ENCODE data around the gene KLHL26.

The KLHL26 gene

GRCh38 chr19:18610556-18611326, 26.1 kb upstream of the KLHL26 start:
- H4K20me1 ChIP-seq (ENCODE audit: insufficient read depth, low read length): peaks cover 2% of the 10 kb centered on the region; the same call in 1 of the 2 replicates
- TF ChIP-seq EZH2 (IDR thresholded peaks at IDR 0.05; ENCODE audit: borderline replicate concordance, low read depth, low read length, severe bottlenecking) (no peak), CTCF (IDR thresholded peaks at IDR 0.05; ENCODE audit: borderline replicate concordance, extremely low read depth, low read length, poor library complexity, severe bottlenecking) (no peak)
- H2AFZ ChIP-seq (ENCODE audit: low read depth, low read length): no peak overlapping the region
- H3K9me3 ChIP-seq (ENCODE audit: insufficient read depth, low read length, severe bottlenecking): no peaks in the 10 kb centered on the region
- H3K27me3 ChIP-seq (ENCODE audit: insufficient read depth, low read length, poor library complexity): peaks cover 35% of the 10 kb centered on the region
- DNase-seq (no peak), ATAC-seq (ENCODE audit: insufficient read depth, low read depth) (no peak)
- no peak overlapping the region for H3K4me2 ChIP-seq (ENCODE audit: insufficient read depth, low read length)
- H3K4me1 ChIP-seq (ENCODE audit: insufficient read depth, low read length): peaks cover 12% of the 10 kb centered on the region
- no peaks in the 10 kb centered on the region for H3K36me3 ChIP-seq (ENCODE audit: insufficient read depth, low read length)
- H3K9ac ChIP-seq (ENCODE audit: low read depth, low read length): no peak overlapping the region
- H3K4me3 ChIP-seq (ENCODE audit: low read depth in 1 of 2, low read length in 2 of 2): no peak overlapping the region
- no peak overlapping the region for H3K27ac ChIP-seq (ENCODE audit: low read length)
- no peaks in the 10 kb centered on the region for H3K79me2 ChIP-seq (ENCODE audit: insufficient read depth, low read length)

- DNase-seq (no peak), ATAC-seq (ENCODE audit: insufficient read depth, low read depth) (no peak)
- peak overlapping the region; percentile 46; the same call in 1 of the 2 replicates for H3K9ac ChIP-seq (ENCODE audit: low read depth, low read length)
- H3K27me3 ChIP-seq (ENCODE audit: insufficient read depth, low read length, poor library complexity): peaks cover 35% of the 10 kb centered on the region
- no peak overlapping the region; a peak in 1 of 4 replicates for H3K4me3 ChIP-seq (ENCODE audit: low read depth in 1 of 2, low read length in 2 of 2)
- no peaks in the 10 kb centered on the region for H3K79me2 ChIP-seq (ENCODE audit: insufficient read depth, low read length)
- peaks cover 2% of the 10 kb centered on the region; the same call in 1 of the 2 replicates for H4K20me1 ChIP-seq (ENCODE audit: insufficient read depth, low read length)
- H3K4me1 ChIP-seq (ENCODE audit: insufficient read depth, low read length): peaks cover 12% of the 10 kb centered on the region
- H2AFZ ChIP-seq (ENCODE audit: low read depth, low read length): no peak overlapping the region
- no peaks in the 10 kb centered on the region for H3K36me3 ChIP-seq (ENCODE audit: insufficient read depth, low read length)
- no peak overlapping the region for H3K27ac ChIP-seq (ENCODE audit: low read length)
- no peaks in the 10 kb centered on the region for H3K9me3 ChIP-seq (ENCODE audit: insufficient read depth, low read length, severe bottlenecking)
- TF ChIP-seq EZH2 (IDR thresholded peaks at IDR 0.05; ENCODE audit: borderline replicate concordance, low read depth, low read length, severe bottlenecking) (no peak), CTCF (IDR thresholded peaks at IDR 0.05; ENCODE audit: borderline replicate concordance, extremely low read depth, low read length, poor library complexity, severe bottlenecking) (no peak)
- peak overlapping the region; percentile 77 for H3K4me2 ChIP-seq (ENCODE audit: insufficient read depth, low read length)
These were observed 25.3 kb upstream of the KLHL26 start for GRCh38 chr19:18611327-18612050.

GRCh38 chr19:18612051-18612771, 24.6 kb upstream of the KLHL26 start:
- peak overlapping the region; percentile 46; the same call in 1 of the 2 replicates for H3K9ac ChIP-seq (ENCODE audit: low read depth, low read length)

More at GRCh38 chr19:18612051-18612771, 24.6 kb upstream of the KLHL26 start:
- Histone ChIP-seq H3K79me2 (ENCODE audit: insufficient read depth, low read length) (no peaks in the 10 kb centered on the region), H3K9me3 (ENCODE audit: insufficient read depth, low read length, severe bottlenecking) (no peaks in the 10 kb centered on the region), H3K4me3 (ENCODE audit: low read depth in 1 of 2, low read length in 2 of 2) (peak overlapping the region in 1 of 2 experiments; percentile 56; a peak in 3 of 4 replicates), H3K27me3 (ENCODE audit: insufficient read depth, low read length, poor library complexity) (peaks cover 35% of the 10 kb centered on the region), H2AFZ (ENCODE audit: low read depth, low read length) (peak overlapping the region; percentile 66), H3K4me2 (ENCODE audit: insufficient read depth, low read length) (peak overlapping the region; percentile 77), H4K20me1 (ENCODE audit: insufficient read depth, low read length) (peaks cover 2% of the 10 kb centered on the region; the same call in 1 of the 2 replicates), H3K27ac (ENCODE audit: low read length) (no peak overlapping the region), H3K4me1 (ENCODE audit: insufficient read depth, low read length) (peaks cover 12% of the 10 kb centered on the region), H3K36me3 (ENCODE audit: insufficient read depth, low read length) (no peaks in the 10 kb centered on the region)
- TF ChIP-seq EZH2 (IDR thresholded peaks at IDR 0.05; ENCODE audit: borderline replicate concordance, low read depth, low read length, severe bottlenecking) (no peak), CTCF (IDR thresholded peaks at IDR 0.05; ENCODE audit: borderline replicate concordance, extremely low read depth, low read length, poor library complexity, severe bottlenecking) (no peak)
- DNase-seq: no peak
- ATAC-seq (ENCODE audit: insufficient read depth, low read depth): no peak

Data from DND-41 (cell line).